Liver (tissue), 3 donors: Measurements from ENCODE around the gene CLIC1.

ENCODE experiments used
- EGR1 ChIP-seq, 2 donors: IDR thresholded peaks; 2 replicates each; pipeline ENCODE4 v1.6.1; 2016 to 2018; ENCODE audit warnings: antibody characterized with exemption in 2 of 2, low read depth in 2 of 2
- GABPA ChIP-seq, 2 donors: IDR thresholded peaks in 1 of 2; conservative IDR thresholded peaks in 1 of 2; 2 replicates each; pipeline ENCODE4 v1.6.1; 2016; ENCODE audit warnings: antibody characterized with exemption in 2 of 2, mild to moderate bottlenecking in 1 of 2, moderate library complexity in 1 of 2
- RAD21 ChIP-seq, 2 donors: IDR thresholded peaks; 2 replicates each; pipeline ENCODE4 v1.6.1; 2016; ENCODE audit warnings: antibody characterized with exemption in 2 of 2, mild to moderate bottlenecking in 2 of 2
- RXRA ChIP-seq, 2 donors: IDR thresholded peaks; 2 replicates each; pipeline ENCODE4 v1.6.1; 2017 to 2018; ENCODE audit warnings: antibody characterized with exemption in 2 of 2, mild to moderate bottlenecking in 1 of 2
- SP1 ChIP-seq: IDR thresholded peaks from 2 replicates; pipeline ENCODE4 v1.6.1; 2018; ENCODE audit warnings: antibody characterized with exemption, mild to moderate bottlenecking
- TAF1 ChIP-seq: conservative IDR thresholded peaks from 2 replicates; pipeline ENCODE4 v1.6.1; 2016; ENCODE audit warnings: antibody characterized with exemption, mild to moderate bottlenecking
- YY1 ChIP-seq: IDR thresholded peaks from 2 replicates; pipeline ENCODE4 v1.6.1; 2016; ENCODE audit warnings: antibody characterized with exemption, mild to moderate bottlenecking
- TF ChIP-seq, protein P1 (sequence below): fragments of 150-350 bp; IDR thresholded peaks from 2 replicates; pipeline ENCODE4 v1.5.1; 2017; ENCODE audit warnings: improper control_type of control experiment, low read depth, low read length; ENCODE audit not compliant: missing input control
- TF ChIP-seq, protein P2 (sequence below): IDR thresholded peaks from 2 replicates; pipeline ENCODE4 v1.6.1; 2016; ENCODE audit warnings: antibody characterized with exemption, mild to moderate bottlenecking
- donor health status: healthy.
- donor health status: healthy.

DNA sequence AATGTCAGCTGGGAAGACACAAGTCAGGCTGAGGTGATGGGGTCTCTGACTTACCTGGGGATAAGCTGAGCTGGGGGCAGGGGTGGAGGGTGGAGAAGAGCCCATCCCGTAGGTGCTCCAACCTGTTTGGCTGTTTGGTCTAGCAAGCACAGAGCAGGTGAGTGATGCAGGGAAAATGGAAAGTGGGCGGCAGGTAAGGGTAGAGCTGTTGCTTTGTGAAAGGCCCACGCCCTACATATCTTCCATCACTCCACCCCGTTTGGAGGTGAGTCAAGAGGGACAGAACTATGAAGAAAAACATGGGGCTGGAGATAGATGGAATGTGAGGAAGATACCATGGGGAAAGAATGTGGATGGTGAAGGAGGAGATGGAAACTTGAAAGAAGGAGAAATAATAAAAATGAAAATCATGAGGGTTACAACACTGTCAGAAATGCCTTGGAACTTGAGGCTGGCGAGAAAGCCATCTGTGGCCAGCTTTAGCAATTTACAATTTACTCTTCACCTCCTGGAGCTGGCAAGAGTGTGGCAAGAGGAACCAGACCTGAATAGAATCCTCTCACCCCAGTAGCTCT lies 16.0 kb downstream of the CLIC1 start:
- TF ChIP-seq SP1 (no peak), EGR1 (IDR thresholded peaks at IDR 0.05; ENCODE audit: low read depth in 2 of 2) (no peak), GABPA (IDR thresholded peaks at IDR 0.05 in 1 of 2, conservative IDR thresholded peaks at IDR 0.05 in 1 of 2) (no peak), RXRA (IDR thresholded peaks at IDR 0.05) (no peak), RAD21 (IDR thresholded peaks at IDR 0.05) (no peak), TAF1 (no peak), YY1 (no peak)
- TF ChIP-seq, protein P1, sequence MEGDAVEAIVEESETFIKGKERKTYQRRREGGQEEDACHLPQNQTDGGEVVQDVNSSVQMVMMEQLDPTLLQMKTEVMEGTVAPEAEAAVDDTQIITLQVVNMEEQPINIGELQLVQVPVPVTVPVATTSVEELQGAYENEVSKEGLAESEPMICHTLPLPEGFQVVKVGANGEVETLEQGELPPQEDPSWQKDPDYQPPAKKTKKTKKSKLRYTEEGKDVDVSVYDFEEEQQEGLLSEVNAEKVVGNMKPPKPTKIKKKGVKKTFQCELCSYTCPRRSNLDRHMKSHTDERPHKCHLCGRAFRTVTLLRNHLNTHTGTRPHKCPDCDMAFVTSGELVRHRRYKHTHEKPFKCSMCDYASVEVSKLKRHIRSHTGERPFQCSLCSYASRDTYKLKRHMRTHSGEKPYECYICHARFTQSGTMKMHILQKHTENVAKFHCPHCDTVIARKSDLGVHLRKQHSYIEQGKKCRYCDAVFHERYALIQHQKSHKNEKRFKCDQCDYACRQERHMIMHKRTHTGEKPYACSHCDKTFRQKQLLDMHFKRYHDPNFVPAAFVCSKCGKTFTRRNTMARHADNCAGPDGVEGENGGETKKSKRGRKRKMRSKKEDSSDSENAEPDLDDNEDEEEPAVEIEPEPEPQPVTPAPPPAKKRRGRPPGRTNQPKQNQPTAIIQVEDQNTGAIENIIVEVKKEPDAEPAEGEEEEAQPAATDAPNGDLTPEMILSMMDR = no peak
- TF ChIP-seq, protein P2, sequence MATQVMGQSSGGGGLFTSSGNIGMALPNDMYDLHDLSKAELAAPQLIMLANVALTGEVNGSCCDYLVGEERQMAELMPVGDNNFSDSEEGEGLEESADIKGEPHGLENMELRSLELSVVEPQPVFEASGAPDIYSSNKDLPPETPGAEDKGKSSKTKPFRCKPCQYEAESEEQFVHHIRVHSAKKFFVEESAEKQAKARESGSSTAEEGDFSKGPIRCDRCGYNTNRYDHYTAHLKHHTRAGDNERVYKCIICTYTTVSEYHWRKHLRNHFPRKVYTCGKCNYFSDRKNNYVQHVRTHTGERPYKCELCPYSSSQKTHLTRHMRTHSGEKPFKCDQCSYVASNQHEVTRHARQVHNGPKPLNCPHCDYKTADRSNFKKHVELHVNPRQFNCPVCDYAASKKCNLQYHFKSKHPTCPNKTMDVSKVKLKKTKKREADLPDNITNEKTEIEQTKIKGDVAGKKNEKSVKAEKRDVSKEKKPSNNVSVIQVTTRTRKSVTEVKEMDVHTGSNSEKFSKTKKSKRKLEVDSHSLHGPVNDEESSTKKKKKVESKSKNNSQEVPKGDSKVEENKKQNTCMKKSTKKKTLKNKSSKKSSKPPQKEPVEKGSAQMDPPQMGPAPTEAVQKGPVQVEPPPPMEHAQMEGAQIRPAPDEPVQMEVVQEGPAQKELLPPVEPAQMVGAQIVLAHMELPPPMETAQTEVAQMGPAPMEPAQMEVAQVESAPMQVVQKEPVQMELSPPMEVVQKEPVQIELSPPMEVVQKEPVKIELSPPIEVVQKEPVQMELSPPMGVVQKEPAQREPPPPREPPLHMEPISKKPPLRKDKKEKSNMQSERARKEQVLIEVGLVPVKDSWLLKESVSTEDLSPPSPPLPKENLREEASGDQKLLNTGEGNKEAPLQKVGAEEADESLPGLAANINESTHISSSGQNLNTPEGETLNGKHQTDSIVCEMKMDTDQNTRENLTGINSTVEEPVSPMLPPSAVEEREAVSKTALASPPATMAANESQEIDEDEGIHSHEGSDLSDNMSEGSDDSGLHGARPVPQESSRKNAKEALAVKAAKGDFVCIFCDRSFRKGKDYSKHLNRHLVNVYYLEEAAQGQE = no peak
